K562 (cell line): Measurements from ENCODE around the gene CIAO1. TPM values are rescaled to one million over a fixed set of nuclear protein-coding genes. Genes with fewer than 3 reads are reported as not detected.

Source experiments
- BACH1 ChIP-seq: fragments of 200-800 bp; sonication (Bioruptor generic); IDR thresholded peaks from 2 replicates; pipeline ENCODE4 v1.6.1; 2016; ENCODE audit warnings: missing genetic modification characterization, missing compliant biosample characterization
- HDAC2 ChIP-seq: fragments of 450-650 bp; IDR thresholded peaks from 2 replicates; pipeline ENCODE4 v1.6.1; 2016; ENCODE audit warnings: mild to moderate bottlenecking
- NR1H2 ChIP-seq: sonication (generic); formaldehyde crosslinking; IDR thresholded peaks from 2 replicates; pipeline ENCODE4 v1.4.0; 2020; ENCODE audit warnings: mild to moderate bottlenecking, missing genetic modification reagents
- THRAP3 ChIP-seq: fragments of 450-650 bp; IDR thresholded peaks from 2 replicates; pipeline ENCODE4 v1.6.1; 2016; ENCODE audit warnings: mild to moderate bottlenecking, inconsistent platforms, borderline replicate concordance
- UBTF ChIP-seq, 2 experiments: IDR thresholded peaks; 2 replicates each; pipeline ENCODE4 v1.6.1; 2012; ENCODE audit warnings: improper control_type of control experiment in 2 of 2, low read depth in 2 of 2, low read length in 2 of 2, borderline replicate concordance in 1 of 2
- ZSCAN29 ChIP-seq: fragments of 450-650 bp; IDR thresholded peaks from 2 replicates; pipeline ENCODE4 v1.6.1; 2017
- polyA plus RNA-seq, 8 experiments: library from polyadenylated mRNA; depleted of rRNA in 4 of 8; stranded (reverse) in 5 of 8; unstranded in 3 of 8; fragments of >200 nt; fragmentation: Nextera tagmentation in 2 of 8; fragmentation: Illumina TruSeq in 1 of 8; extraction: Ambion mirVana in 2 of 8; extraction: Trizol in 1 of 8; gene quantifications; 2 replicates each; pipeline versions ENCODE4 v1.2.1 to v1.2.3, GENCODE V29; 2011 to 2014; ENCODE audit warnings: inconsistent platforms in 1 of 8, missing spikeins in 1 of 8
- total RNA-seq, 7 experiments: library from RNA; depleted of rRNA in 6 of 7; stranded (reverse); fragments of >200 nt in 6 of 7; fragmentation: Illumina TruSeq in 2 of 7; extraction: Trizol in 2 of 7; gene quantifications; 2 replicates each; pipeline versions ENCODE4 v1.2.1 to v1.2.3, GENCODE V29; 2011 to 2021; ENCODE audit warnings: low replicate concordance in 1 of 7
- TF ChIP-seq, protein P1 (sequence below), 2 experiments: IDR thresholded peaks; 2 replicates each; pipeline ENCODE4 v1.6.1; 2011; ENCODE audit warnings: borderline replicate concordance in 1 of 2, control low read depth in 1 of 2, low read depth in 1 of 2, low read length in 1 of 2, mild to moderate bottlenecking in 1 of 2, mixed read lengths in 1 of 2, moderate library complexity in 1 of 2; ENCODE audit not compliant: insufficient read depth in 1 of 2, insufficient read length in 1 of 2, poor library complexity in 1 of 2, severe bottlenecking in 1 of 2; ENCODE audit errors: extremely low read depth in 1 of 2
- TF ChIP-seq, protein P2 (sequence below): sonication (generic); formaldehyde crosslinking; IDR thresholded peaks from 2 replicates; pipeline ENCODE4 v1.8.0; 2022; ENCODE audit warnings: missing genetic modification reagents, mild to moderate bottlenecking, moderate library complexity, borderline replicate concordance
- TF ChIP-seq, protein P3 (sequence below): sonication (generic); formaldehyde crosslinking; IDR thresholded peaks from 2 replicates; pipeline ENCODE4 v1.4.0; 2020; ENCODE audit warnings: mild to moderate bottlenecking, missing genetic modification reagents
- TF ChIP-seq, protein P4 (sequence below), 2 experiments: fragments of 450-650 bp; IDR thresholded peaks; 2 replicates each; pipeline ENCODE4 v1.6.1; 2018; ENCODE audit warnings: mild to moderate bottlenecking in 2 of 2, low read depth in 1 of 2; ENCODE audit not compliant: partially characterized antibody in 2 of 2
- TF ChIP-seq, protein P5 (sequence below): IDR thresholded peaks from 3 replicates; pipeline ENCODE4 v1.6.1; 2011; ENCODE audit warnings: borderline replicate concordance, mild to moderate bottlenecking; ENCODE audit not compliant: insufficient read length, insufficient read depth

The CIAO1 gene
- total and polyA plus RNA-seq, 9 of the 15 experiments (the other 6 are each of a cell fraction or from before 2014, with no cell fraction given), result 11.4 to 156 (median 92.8) TPM

- peak in 1 of 2 experiments; percentile 73; a peak in 1 of 4 replicates for TF ChIP-seq UBTF (IDR thresholded peaks at IDR 0.05; ENCODE audit: borderline replicate concordance in 1 of 2, low read depth in 2 of 2, low read length in 2 of 2)
- TF ChIP-seq, protein P1, sequence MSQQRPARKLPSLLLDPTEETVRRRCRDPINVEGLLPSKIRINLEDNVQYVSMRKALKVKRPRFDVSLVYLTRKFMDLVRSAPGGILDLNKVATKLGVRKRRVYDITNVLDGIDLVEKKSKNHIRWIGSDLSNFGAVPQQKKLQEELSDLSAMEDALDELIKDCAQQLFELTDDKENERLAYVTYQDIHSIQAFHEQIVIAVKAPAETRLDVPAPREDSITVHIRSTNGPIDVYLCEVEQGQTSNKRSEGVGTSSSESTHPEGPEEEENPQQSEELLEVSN (IDR thresholded peaks at IDR 0.05; ENCODE audit: borderline replicate concordance in 1 of 2, extremely low read depth in 1 of 2, insufficient read depth in 1 of 2, insufficient read length in 1 of 2, low read depth in 1 of 2, low read length in 1 of 2, poor library complexity in 1 of 2, severe bottlenecking in 1 of 2), result peak; percentile 59
- TF ChIP-seq, protein P2, sequence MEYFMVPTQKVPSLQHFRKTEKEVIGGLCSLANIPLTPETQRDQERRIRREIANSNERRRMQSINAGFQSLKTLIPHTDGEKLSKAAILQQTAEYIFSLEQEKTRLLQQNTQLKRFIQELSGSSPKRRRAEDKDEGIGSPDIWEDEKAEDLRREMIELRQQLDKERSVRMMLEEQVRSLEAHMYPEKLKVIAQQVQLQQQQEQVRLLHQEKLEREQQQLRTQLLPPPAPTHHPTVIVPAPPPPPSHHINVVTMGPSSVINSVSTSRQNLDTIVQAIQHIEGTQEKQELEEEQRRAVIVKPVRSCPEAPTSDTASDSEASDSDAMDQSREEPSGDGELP (CRISPR knock-in tag), result peak; percentile 73; the same call in 1 of the 2 replicates
- TF ChIP-seq, protein P3, sequence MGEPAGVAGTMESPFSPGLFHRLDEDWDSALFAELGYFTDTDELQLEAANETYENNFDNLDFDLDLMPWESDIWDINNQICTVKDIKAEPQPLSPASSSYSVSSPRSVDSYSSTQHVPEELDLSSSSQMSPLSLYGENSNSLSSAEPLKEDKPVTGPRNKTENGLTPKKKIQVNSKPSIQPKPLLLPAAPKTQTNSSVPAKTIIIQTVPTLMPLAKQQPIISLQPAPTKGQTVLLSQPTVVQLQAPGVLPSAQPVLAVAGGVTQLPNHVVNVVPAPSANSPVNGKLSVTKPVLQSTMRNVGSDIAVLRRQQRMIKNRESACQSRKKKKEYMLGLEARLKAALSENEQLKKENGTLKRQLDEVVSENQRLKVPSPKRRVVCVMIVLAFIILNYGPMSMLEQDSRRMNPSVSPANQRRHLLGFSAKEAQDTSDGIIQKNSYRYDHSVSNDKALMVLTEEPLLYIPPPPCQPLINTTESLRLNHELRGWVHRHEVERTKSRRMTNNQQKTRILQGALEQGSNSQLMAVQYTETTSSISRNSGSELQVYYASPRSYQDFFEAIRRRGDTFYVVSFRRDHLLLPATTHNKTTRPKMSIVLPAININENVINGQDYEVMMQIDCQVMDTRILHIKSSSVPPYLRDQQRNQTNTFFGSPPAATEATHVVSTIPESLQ (CRISPR knock-in tag), result 0 out of 2 replicates have a peak, but pooled peaks have one; percentile 59
- TF ChIP-seq NR1H2 (CRISPR knock-in tag), result 0 out of 2 replicates have a peak, but pooled peaks have one; percentile 4
- TF ChIP-seq, protein P4, sequence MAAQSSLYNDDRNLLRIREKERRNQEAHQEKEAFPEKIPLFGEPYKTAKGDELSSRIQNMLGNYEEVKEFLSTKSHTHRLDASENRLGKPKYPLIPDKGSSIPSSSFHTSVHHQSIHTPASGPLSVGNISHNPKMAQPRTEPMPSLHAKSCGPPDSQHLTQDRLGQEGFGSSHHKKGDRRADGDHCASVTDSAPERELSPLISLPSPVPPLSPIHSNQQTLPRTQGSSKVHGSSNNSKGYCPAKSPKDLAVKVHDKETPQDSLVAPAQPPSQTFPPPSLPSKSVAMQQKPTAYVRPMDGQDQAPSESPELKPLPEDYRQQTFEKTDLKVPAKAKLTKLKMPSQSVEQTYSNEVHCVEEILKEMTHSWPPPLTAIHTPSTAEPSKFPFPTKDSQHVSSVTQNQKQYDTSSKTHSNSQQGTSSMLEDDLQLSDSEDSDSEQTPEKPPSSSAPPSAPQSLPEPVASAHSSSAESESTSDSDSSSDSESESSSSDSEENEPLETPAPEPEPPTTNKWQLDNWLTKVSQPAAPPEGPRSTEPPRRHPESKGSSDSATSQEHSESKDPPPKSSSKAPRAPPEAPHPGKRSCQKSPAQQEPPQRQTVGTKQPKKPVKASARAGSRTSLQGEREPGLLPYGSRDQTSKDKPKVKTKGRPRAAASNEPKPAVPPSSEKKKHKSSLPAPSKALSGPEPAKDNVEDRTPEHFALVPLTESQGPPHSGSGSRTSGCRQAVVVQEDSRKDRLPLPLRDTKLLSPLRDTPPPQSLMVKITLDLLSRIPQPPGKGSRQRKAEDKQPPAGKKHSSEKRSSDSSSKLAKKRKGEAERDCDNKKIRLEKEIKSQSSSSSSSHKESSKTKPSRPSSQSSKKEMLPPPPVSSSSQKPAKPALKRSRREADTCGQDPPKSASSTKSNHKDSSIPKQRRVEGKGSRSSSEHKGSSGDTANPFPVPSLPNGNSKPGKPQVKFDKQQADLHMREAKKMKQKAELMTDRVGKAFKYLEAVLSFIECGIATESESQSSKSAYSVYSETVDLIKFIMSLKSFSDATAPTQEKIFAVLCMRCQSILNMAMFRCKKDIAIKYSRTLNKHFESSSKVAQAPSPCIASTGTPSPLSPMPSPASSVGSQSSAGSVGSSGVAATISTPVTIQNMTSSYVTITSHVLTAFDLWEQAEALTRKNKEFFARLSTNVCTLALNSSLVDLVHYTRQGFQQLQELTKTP (IDR thresholded peaks at IDR 0.05; ENCODE audit: low read depth in 1 of 2, partially characterized antibody in 2 of 2), result peak in 1 of 2 experiments; percentile 48
- TF ChIP-seq ZSCAN29, result peak; percentile 6; the same call in 1 of the 2 replicates
- TF ChIP-seq THRAP3, result peak; percentile 78; the same call in 1 of the 2 replicates
- TF ChIP-seq, protein P5, sequence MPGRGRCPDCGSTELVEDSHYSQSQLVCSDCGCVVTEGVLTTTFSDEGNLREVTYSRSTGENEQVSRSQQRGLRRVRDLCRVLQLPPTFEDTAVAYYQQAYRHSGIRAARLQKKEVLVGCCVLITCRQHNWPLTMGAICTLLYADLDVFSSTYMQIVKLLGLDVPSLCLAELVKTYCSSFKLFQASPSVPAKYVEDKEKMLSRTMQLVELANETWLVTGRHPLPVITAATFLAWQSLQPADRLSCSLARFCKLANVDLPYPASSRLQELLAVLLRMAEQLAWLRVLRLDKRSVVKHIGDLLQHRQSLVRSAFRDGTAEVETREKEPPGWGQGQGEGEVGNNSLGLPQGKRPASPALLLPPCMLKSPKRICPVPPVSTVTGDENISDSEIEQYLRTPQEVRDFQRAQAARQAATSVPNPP, result no peak
- peak; percentile 81; the same call in 1 of the 2 replicates for TF ChIP-seq HDAC2
- no peak for TF ChIP-seq BACH1
Measured at GRCh38 chr2:96305091-96305978, 39.3 kb downstream of the CIAO1 start, which contains the start of gene SNRNP200 (continued).
